K562 (cell line): ENCODE results near the gene FBXL4. TPM values are rescaled to one million over a fixed set of nuclear protein-coding genes. Genes with fewer than 3 reads are reported as not detected.

Experiments
- ATAC-seq: fragments of 200-7000 bp; cut with Tn5 transposase; 3 replicates; pipeline ENCODE4 v1.9.1; 2020; ENCODE audit warnings: moderate library complexity
- BruUV-seq: library from RNA; stranded (reverse); fragments of 400-500 nt; replicated peaks from 2 replicates; lab custom pipeline; 2021; lab: Mats Ljungman, UMichigan
- CTCF ChIA-PET: fragments of 300-600 bp; formaldehyde crosslinking; extraction: SDS; loops from one replicate; lab custom pipeline; 2021; ENCODE audit warnings: low intra/inter-chr PET ratio; lab: Yijun Ruan, JAX
- POLR2A ChIA-PET: fragments of 300-600, 350-650 bp; sonication (Branson Sonifier 250); formaldehyde crosslinking; extraction: SDS; loops from one replicate; lab custom pipeline; 2021; ENCODE audit warnings: antibody characterized with exemption, inconsistent platforms; lab: Yijun Ruan, JAX
- DNase-seq, 4 experiments: peaks; one replicate each; pipeline versions ENCODE4 v3.0.0 to v3.0.0-alpha.2; 2011 to 2018; ENCODE audit warnings: low spot score in 3 of 4, mixed read lengths in 3 of 4; ENCODE audit errors: extremely low read depth in 1 of 4
- FAIRE-seq: peaks from 2 replicates; lab custom pipeline; 2011; peaks lifted over from hg19 to GRCh38; lab: Jason Lieb, UNC
- H2AFZ ChIP-seq: 2 replicates; pipeline ENCODE4 v1.6.0; 2011; ENCODE audit warnings: low read depth, low read length, control low read depth, inconsistent platforms
- H3K27ac ChIP-seq: fragments of 200-600 bp; 3 replicates; pipeline ENCODE4 v1.8.0; 2011; ENCODE audit warnings: low read depth, mild to moderate bottlenecking, control low read depth, inconsistent platforms, low read length, moderate library complexity, mixed read lengths; ENCODE audit errors: extremely low read depth
- H3K27me3 ChIP-seq, 2 experiments: fragments of 300-600 bp in 1 of 2; 2 replicates in 1 of 2; 3 replicates in 1 of 2; pipeline versions ENCODE4 v1.6.0 to v1.8.0; 2011; ENCODE audit warnings: inconsistent platforms in 2 of 2, low read length in 2 of 2, mild to moderate bottlenecking in 1 of 2, mixed read lengths in 1 of 2, moderate library complexity in 1 of 2; ENCODE audit not compliant: control insufficient read depth in 2 of 2, insufficient read depth in 2 of 2
- H3K36me3 ChIP-seq: fragments of 300-600 bp; 3 replicates; pipeline ENCODE4 v1.8.0; 2011; ENCODE audit warnings: mild to moderate bottlenecking, low read length, inconsistent platforms; ENCODE audit not compliant: control insufficient read depth, insufficient read depth
- H3K4me1 ChIP-seq, 2 experiments: fragments of 200-600 bp in 1 of 2; replicated peaks in 1 of 2; 2 replicates in 1 of 2; 3 replicates in 1 of 2; pipeline versions ENCODE4 v1.5.1 to v1.8.0; 2011; ENCODE audit warnings: inconsistent platforms in 2 of 2, low read length in 2 of 2, mild to moderate bottlenecking in 1 of 2, mixed read lengths in 1 of 2, moderate library complexity in 1 of 2; ENCODE audit not compliant: control insufficient read depth in 2 of 2, insufficient read depth in 2 of 2
- H3K4me2 ChIP-seq: 2 replicates; pipeline ENCODE4 v1.6.1; 2011; ENCODE audit warnings: low read length, control low read depth, inconsistent platforms, mixed read lengths; ENCODE audit not compliant: insufficient read depth
- H3K4me3 ChIP-seq: fragments of 200-600 bp; sonication (generic), shearing (Covaris generic); 2 replicates; pipeline ENCODE4 v1.5.1; 2016; ENCODE audit warnings: control low read depth, inconsistent platforms
- H3K79me2 ChIP-seq: fragments of 200-600 bp; 3 replicates; pipeline ENCODE4 v1.8.0; 2011; ENCODE audit warnings: low read length, inconsistent platforms; ENCODE audit not compliant: control insufficient read depth, insufficient read depth
- H3K9ac ChIP-seq, 2 experiments: 2 replicates each; pipeline versions ENCODE4 v1.6.0 to v1.6.1; 2011; ENCODE audit warnings: low read depth in 2 of 2, low read length in 2 of 2, control low read depth in 1 of 2, inconsistent platforms in 1 of 2, mild to moderate bottlenecking in 1 of 2, mixed read lengths in 1 of 2; ENCODE audit not compliant: insufficient read depth in 1 of 2
- H3K9me1 ChIP-seq: one replicate; pipeline ENCODE4 v1.6.0; 2011; ENCODE audit warnings: inconsistent platforms, mild to moderate bottlenecking, low read length, moderate library complexity; ENCODE audit not compliant: control insufficient read depth, insufficient read depth
- H3K9me3 ChIP-seq: replicated peaks from 2 replicates; pipeline ENCODE4 v1.5.1; 2011; ENCODE audit warnings: low read depth, low read length, inconsistent platforms; ENCODE audit not compliant: control insufficient read depth, insufficient read depth
- H4K20me1 ChIP-seq: replicated peaks from 2 replicates; pipeline ENCODE4 v1.6.1; 2011; ENCODE audit warnings: low read length, inconsistent platforms, mixed read lengths; ENCODE audit not compliant: control insufficient read depth, insufficient read depth
- ATF1 ChIP-seq, 2 experiments: fragments of 450-650 bp in 1 of 2; IDR thresholded peaks; 2 replicates each; pipeline ENCODE4 v1.6.1; 2016; ENCODE audit warnings: missing compliant biosample characterization in 1 of 2, missing genetic modification characterization in 1 of 2
- NR4A1 ChIP-seq, 2 experiments: fragments of 250-450 bp in 1 of 2; fragments of 450-650 bp in 1 of 2; sonication (Bioruptor Pico) in 1 of 2; IDR thresholded peaks; 2 replicates each; pipeline versions ENCODE4 v1.4.0 to v1.6.1; 2016 to 2020; ENCODE audit warnings: mild to moderate bottlenecking in 2 of 2, missing compliant biosample characterization in 1 of 2, missing genetic modification characterization in 1 of 2, moderate library complexity in 1 of 2
- PTTG1 ChIP-seq: fragments of 450-650 bp; IDR thresholded peaks from 2 replicates; pipeline ENCODE4 v1.6.1; 2016; ENCODE audit warnings: low read depth, mild to moderate bottlenecking, missing genetic modification characterization, missing compliant biosample characterization
- TOE1 ChIP-seq, 2 experiments: fragments of 450-650 bp in 1 of 2; sonication (generic) in 1 of 2; formaldehyde crosslinking in 1 of 2; IDR thresholded peaks; 2 replicates each; pipeline versions ENCODE4 v1.7.1 to v1.8.0; 2016 to 2022; ENCODE audit warnings: borderline replicate concordance in 2 of 2, mild to moderate bottlenecking in 2 of 2, antibody characterized with exemption in 1 of 2, inconsistent platforms in 1 of 2, low read depth in 1 of 2, missing genetic modification reagents in 1 of 2, moderate library complexity in 1 of 2
- ZNF318 ChIP-seq, 2 experiments: fragments of 450-650 bp; IDR thresholded peaks; 2 replicates each; pipeline ENCODE4 v1.6.1; 2016; ENCODE audit warnings: mild to moderate bottlenecking in 2 of 2, borderline replicate concordance in 1 of 2, low read depth in 1 of 2, moderate library complexity in 1 of 2
- ZNF707 ChIP-seq: fragments of 250-450 bp; sonication (Bioruptor Pico); conservative IDR thresholded peaks from 2 replicates; pipeline ENCODE4 v1.8.0; 2022; ENCODE audit warnings: inconsistent platforms, mild to moderate bottlenecking, moderate library complexity
- ZNF785 ChIP-seq: fragments of 250-450 bp; sonication (Bioruptor Pico); IDR thresholded peaks from 2 replicates; pipeline ENCODE4 v1.4.0; 2020; ENCODE audit warnings: mild to moderate bottlenecking
- WGBS: fragments of 100-300 bp; shearing (Covaris generic); methylation state at CpG from one replicate; pipeline ENCODE4 v1.1.6; 2016; ENCODE audit warnings: low coverage, mixed read lengths; ENCODE audit not compliant: insufficient coverage; ENCODE audit errors: missing lambda C conversion rate; 5-methylcytosine and 5-hydroxymethylcytosine counted together
- in situ Hi-C: fragments of 300-500 bp; cut with MboI; formaldehyde crosslinking; loops from 4 replicates; pipeline ENCODE4 v1.15.0; 2018; ENCODE audit warnings: inconsistent platforms, mixed read lengths
- intact Hi-C: fragments of 100-400 bp; cut with micrococcal nuclease; formaldehyde crosslinking; loops from 2 replicates; pipeline ENCODE4 v1.14.2; 2022
- polyA plus RNA-seq, 8 experiments: library from polyadenylated mRNA; depleted of rRNA in 4 of 8; stranded (reverse) in 5 of 8; unstranded in 3 of 8; fragments of >200 nt; fragmentation: Nextera tagmentation in 2 of 8; fragmentation: Illumina TruSeq in 1 of 8; extraction: Ambion mirVana in 2 of 8; extraction: Trizol in 1 of 8; gene quantifications; 2 replicates each; pipeline versions ENCODE4 v1.2.1 to v1.2.3, GENCODE V29; 2011 to 2014; ENCODE audit warnings: inconsistent platforms in 1 of 8, missing spikeins in 1 of 8
- total RNA-seq, 7 experiments: library from RNA; depleted of rRNA in 6 of 7; stranded (reverse); fragments of >200 nt in 6 of 7; fragmentation: Illumina TruSeq in 2 of 7; extraction: Trizol in 2 of 7; gene quantifications; 2 replicates each; pipeline versions ENCODE4 v1.2.1 to v1.2.3, GENCODE V29; 2011 to 2021; ENCODE audit warnings: low replicate concordance in 1 of 7

The FBXL4 gene
- total and polyA plus RNA-seq, 9 of the 15 experiments (the other 6 are each of a cell fraction or from before 2014, with no cell fraction given): 4.2 to 23.1 (median 7.7) TPM

GRCh38 chr6:98941319-98941718 is 6.4 kb downstream of the FBXL4 start:
- intact Hi-C loops: no loop called here

GRCh38 chr6:98937351-98937750 is 10.4 kb downstream of the FBXL4 start:
- Histone ChIP-seq H2AFZ (no peak overlapping the region), H3K9me3 (peaks cover 4% of the 10 kb centered on the region; the same call in 1 of the 2 replicates), H3K4me2 (no peak overlapping the region), H4K20me1 (no peaks in the 10 kb centered on the region), H3K36me3 (no peaks in the 10 kb centered on the region; the same call in 2 of the 3 replicates), H3K4me3 (no peak overlapping the region), H3K79me2 (peaks cover 55% of the 10 kb centered on the region), H3K27me3 (no peaks in the 10 kb centered on the region), H3K4me1 (no peaks in the 10 kb centered on the region), H3K9ac (no peak overlapping the region), H3K9me1 (no peaks in the 10 kb centered on the region), H3K27ac (no peak overlapping the region)
- intact Hi-C loops (no loop called here), in situ Hi-C loops (no loop called here)
- no TSS peak for BruUV-seq
- DNase-seq (no peak), FAIRE-seq (no peak), ATAC-seq (no peak)
- ChIA-PET CTCF (no interaction called here), POLR2A (no interaction called here)
- WGBS: 90% methylated on average over 3 of the region's 3 CpGs
- no peak for TF ChIP-seq TOE1 (IDR thresholded peaks at IDR 0.05; ENCODE audit: borderline replicate concordance)
- TF ChIP-seq TOE1 (CRISPR knock-in tag; IDR thresholded peaks at IDR 0.05; ENCODE audit: borderline replicate concordance, low read depth): no peak
- no peak for TF ChIP-seq ZNF318 (IDR thresholded peaks at IDR 0.05; ENCODE audit: borderline replicate concordance in 1 of 2, low read depth in 1 of 2)
- TF ChIP-seq ZNF785 (CRISPR knock-in tag): no peak

More at GRCh38 chr6:98941319-98941718, 6.4 kb downstream of the FBXL4 start:
- Histone ChIP-seq H3K27ac (no peak overlapping the region), H3K9ac (no peak overlapping the region), H2AFZ (no peak overlapping the region), H3K9me3 (peaks cover 5% of the 10 kb centered on the region; the same call in 1 of the 2 replicates), H3K9me1 (no peaks in the 10 kb centered on the region), H3K27me3 (no peaks in the 10 kb centered on the region), H3K79me2 (peaks cover 78% of the 10 kb centered on the region), H3K4me3 (no peak overlapping the region), H3K4me2 (no peak overlapping the region), H3K36me3 (no peaks in the 10 kb centered on the region), H4K20me1 (no peaks in the 10 kb centered on the region), H3K4me1 (peaks cover 0 to 15% of the 10 kb centered on the region in 2 experiments; a peak in 3 of 5 replicates)
- FAIRE-seq: no peak
- no peak for TF ChIP-seq ZNF707
- no peak for TF ChIP-seq PTTG1 (tag)
- no peak for TF ChIP-seq ATF1 (CRISPR knock-in tag; IDR thresholded peaks at IDR 0.05)
- TF ChIP-seq ATF1 (tag; IDR thresholded peaks at IDR 0.05): no peak
- TF ChIP-seq NR4A1 (CRISPR knock-in tag; IDR thresholded peaks at IDR 0.05): no peak
- no peak for TF ChIP-seq NR4A1 (tag; IDR thresholded peaks at IDR 0.05)
- in situ Hi-C loops: no loop called here
- CTCF ChIA-PET: no interaction called here
- BruUV-seq: no TSS peak
- POLR2A ChIA-PET: no interaction called here
- WGBS: 100% methylated on average over 2 of the region's 2 CpGs
- ATAC-seq: no peak
- no peak for DNase-seq
